ENCODE measurements around the gene KDM5B.

GRCh38 chr1:202694314-202694713, 113.9 kb downstream of the KDM5B start:
- TF ChIP-seq CTCF (IDR thresholded peaks at IDR 0.05) (no peak), POLR2A (IDR thresholded peaks at IDR 0.05) (no peak)
